T-helper 2 cell treated with Interferon-gamma antibody and Interleukin-4, amounts not matched to agents 100 ng/mL and 5 ng/mL, for 36 hours (primary cell): Measurements from ENCODE around the gene PSTPIP1. TPM values are rescaled to one million over a fixed set of nuclear protein-coding genes. Genes with fewer than 3 reads are reported as not detected.

ENCODE experiments used
- intact Hi-C: fragments of 100-400 bp; cut with micrococcal nuclease; formaldehyde crosslinking; loops from one replicate; pipeline ENCODE4 v1.15.1; 2023
- total RNA-seq: library from RNA; stranded (reverse); gene quantifications from 2 replicates; pipeline ENCODE4 v1.2.3, GENCODE V29; 2022

The PSTPIP1 gene
- total RNA-seq, 1 donor from 2014 or later = 142 TPM

DNA sequence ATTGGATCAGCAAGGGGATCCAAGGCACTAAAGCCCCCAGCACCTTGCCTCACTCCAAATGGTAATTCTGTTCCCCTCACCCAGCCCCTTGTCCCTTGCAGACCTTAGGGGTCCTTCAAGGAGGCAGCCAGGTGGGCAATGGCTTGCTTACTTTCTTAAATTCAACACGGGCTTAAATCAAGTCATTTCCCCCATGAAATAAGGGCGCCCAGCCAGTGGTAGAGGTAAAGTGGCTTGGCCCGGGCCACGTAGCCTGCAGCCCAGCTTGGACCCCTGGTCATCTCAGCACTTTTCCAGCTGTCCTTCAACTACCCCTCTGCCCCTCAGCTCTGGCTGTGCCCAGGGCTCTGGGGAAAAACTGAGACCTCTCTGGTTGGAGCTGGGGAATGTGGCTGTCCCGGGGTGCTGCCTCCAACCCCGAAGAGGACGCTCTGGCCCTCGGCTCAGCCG, 1.2 kb downstream of the PSTPIP1 start:
- intact Hi-C loops = no loop called here

- intact Hi-C loops = loop anchor here (1.0 kb wide), 1 partner anchor 8 kb away; no protein-coding TSS in a partner anchor
These were observed 1.8 kb downstream of the PSTPIP1 start for GRCh38 chr15:76996526-76997401.

DNA sequence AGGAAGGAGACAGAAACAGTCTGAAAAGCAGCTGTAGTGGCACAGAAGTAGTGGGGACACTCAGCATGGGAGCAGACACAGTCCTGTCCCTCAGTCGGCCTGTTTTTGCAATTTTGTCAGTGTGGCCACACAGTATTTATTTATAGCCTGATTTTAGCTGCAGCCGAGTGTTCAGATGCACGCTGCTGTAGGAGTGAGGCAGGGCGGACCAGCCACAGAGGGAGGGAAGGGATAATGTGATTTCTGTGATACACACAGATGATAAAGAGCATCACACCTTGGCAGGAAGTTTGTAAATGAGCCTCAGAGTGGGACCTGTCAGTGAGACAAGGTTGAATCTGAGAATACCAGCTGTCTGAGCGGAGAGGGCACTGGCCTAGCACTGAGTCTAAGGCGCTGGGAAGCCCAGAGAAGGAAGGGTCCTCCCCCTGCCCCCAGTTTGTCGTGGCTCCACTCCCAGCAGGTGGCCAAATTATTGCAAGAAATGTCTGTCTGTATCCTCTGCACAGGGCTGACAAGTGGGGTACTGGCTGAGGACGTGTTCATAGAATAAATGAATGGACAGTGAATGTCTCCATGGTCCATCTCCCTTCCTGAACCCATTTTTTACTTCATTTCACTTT, 3.8 kb downstream of the PSTPIP1 start:
- intact Hi-C loops = no loop called here

DNA sequence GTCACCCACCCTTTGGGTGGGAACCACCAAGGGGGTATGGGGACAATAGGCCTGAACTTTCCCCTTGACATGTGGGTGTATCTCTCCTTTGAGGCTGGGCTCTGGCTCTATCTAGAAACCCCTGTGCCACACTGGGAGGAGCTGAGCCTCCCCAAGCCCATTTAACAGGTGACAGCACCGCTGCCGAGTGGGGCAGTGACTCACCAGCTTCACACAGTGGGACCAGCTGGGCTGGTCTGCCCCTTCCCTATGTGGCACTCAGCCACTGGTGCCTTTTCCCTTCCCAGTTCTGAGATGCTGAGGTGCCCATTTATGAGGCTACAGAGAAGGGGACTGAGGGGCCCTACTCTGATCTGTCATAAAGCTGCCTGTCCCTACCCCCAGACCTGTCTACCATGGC, 5.1 kb downstream of the PSTPIP1 start:
- intact Hi-C loops = no loop called here

DNA sequence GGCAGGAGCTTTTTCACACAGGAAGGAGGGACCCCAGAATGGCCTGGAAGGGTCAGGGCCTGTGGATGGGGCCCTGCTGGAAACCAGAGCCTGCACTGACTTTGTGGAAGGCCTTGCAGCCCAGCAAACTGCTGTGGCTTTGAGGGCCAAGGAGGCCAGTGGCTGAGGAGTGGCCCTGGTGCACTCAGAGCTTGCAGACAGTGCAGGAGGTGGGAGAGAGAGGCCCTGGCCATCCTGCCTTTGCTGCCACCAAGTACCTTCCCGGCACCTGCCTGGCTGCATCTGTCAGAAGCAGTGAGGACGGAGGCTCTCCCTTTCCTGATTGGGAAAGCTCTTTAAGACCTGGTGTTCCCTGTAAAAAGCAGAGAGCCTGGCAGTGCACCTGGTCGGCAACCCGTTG, 6.4 kb downstream of the PSTPIP1 start:
- intact Hi-C loops = no loop called here

GRCh38 chr15:77001966-77002365, 7.0 kb downstream of the PSTPIP1 start:
- intact Hi-C loops = loop anchor here (2.0 kb wide), 1 partner anchor 13 kb away; no protein-coding TSS in a partner anchor

DNA sequence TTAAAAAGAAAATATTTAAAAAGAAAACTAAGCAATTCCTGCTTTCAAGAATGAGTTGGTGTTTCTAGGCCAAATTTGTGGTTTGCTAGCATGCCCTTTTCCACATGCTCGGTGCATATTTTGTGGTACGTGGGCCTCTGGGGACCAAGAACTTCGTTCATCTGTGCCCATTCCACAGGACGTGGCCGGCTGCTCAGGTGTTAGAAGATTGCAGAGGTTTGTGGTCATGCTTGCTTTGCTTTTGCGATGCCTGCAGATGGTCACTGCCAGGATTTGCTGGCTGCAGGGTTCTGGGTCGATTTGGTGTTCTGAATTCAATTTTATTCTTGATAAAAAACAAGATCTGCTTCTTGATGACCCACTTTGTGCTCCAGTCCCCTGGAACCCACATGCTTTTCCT, 7.5 kb downstream of the PSTPIP1 start:
- intact Hi-C loops = loop anchor here (2.0 kb wide), 1 partner anchor 14 kb away; no protein-coding TSS in a partner anchor

- intact Hi-C loops = loop anchor here (1.0 to 2.0 kb wide), 3 partner anchors 8 to 14 kb away; partner anchors contain the start of gene PSTPIP1
These were observed 8.3 kb downstream of the PSTPIP1 start for GRCh38 chr15:77002954-77003912.

DNA sequence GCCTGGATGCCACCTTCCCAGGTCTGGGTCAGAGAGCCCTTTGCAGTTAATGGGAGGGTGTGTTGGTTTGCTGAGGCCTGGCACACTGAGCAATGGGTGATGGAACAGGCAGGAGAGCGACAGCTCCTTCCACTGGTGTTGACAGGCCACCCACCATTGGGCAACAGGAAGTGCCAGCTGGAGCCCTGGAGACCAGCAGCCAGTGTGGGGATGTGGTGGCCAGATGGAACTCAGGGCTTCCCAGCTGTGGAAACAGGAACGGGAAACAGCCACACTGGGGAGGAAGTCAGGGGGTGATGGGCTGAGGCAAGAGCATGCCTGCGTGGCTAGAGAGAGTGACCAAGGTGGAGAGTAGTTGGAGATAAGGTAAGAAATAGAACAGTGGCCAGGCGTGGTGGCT, 9.3 kb downstream of the PSTPIP1 start:
- intact Hi-C loops = no loop called here

DNA sequence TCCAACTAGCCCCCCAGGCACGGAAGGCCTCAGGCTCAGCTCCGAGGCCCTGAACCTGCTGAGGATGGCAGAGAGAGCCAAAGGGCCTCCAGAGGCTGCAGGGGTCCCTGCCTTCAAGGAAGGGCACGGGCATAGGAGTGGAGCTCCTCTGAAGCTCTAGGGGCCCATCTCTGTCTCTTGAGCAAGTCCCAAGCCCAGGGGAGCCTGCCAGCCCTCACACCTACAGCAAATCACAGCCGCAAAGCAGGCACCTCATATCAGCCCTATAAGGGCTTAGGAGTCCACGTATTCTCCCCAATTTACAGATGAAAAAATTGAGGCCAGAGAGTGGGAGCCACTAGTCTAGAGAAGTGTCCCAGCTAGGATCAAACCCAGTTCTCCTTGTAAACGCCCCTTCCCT, 14.2 kb downstream of the PSTPIP1 start:
- intact Hi-C loops = no loop called here

DNA sequence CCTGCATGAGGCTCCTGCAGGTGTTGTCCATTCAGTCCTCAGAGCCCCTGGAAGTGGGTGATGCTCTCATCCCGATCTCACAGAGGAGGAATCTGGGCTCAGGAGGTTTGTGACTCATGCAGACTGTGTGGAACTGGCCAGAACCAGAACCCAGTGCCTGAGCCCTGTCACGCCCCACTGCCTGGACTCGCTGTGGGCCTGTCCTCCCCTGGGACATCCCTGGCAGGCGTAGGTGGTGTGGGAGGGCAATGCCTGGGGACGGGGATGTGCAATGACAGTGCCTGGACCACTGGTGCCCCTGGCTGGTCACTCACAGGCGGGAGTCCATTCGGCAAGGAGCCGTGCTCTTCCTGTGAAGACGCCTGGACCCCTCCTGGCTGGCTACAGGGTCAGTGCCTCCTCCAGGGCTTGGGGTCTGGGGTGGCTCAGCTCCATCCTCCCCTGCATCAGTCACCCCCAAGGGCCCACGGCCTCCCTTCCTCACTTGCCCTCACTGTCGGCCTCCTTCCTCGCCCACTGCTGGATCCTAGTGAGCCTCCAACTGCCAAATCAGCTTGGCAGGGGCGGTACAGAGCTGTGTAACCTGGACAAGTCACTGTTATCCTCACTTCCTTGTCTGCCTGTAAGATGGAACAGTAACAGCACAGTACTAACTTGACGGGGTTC, 14.9 kb downstream of the PSTPIP1 start:
- intact Hi-C loops = no loop called here

GRCh38 chr15:77010312-77010686, 15.4 kb downstream of the PSTPIP1 start:
- intact Hi-C loops = no loop called here

DNA sequence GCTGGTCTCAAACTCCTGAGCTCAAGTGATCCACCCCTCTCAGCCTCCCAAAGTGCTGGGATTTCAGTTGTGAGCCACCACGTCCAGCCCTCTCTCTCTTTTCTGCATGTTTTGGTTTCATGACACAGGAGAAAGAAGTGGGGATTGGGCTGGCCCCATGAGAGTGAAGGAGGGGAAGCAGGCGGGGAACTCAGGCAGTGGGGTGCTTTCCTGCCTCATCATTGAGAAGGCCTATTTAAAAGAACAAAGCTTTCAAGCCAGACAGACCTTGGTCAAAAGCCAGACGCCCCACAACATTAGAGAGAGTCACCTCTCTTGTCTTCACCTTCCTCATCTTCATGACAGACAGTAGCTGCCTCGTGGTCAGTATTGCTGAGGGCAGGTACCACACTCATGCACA, 15.9 kb downstream of the PSTPIP1 start:
- intact Hi-C loops = no loop called here

GRCh38 chr15:77012117-77012712, 17.3 kb downstream of the PSTPIP1 start:
- intact Hi-C loops = loop anchor here (2.0 kb wide), 1 partner anchor 17 kb away; the partner anchor contains the start of gene PSTPIP1

DNA sequence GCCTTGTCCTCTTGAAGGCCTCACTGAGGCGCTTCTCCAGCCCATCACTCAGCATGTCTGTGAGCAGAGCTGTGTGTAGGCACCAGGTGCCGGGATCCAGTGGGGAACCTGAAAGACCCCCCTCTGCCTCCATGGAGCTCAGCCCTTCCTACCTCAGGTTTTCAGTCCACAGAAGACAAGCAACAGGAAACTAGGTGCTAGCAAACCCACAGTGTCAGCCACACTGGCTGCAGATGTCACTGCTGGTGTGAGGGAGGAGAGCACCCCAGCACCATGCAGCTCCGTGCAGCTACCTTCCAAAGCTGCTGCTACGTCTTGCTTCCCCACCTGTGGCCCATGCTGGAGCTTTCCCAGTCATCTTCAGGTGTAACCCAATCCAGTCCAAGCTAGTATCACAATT, 17.9 kb downstream of the PSTPIP1 start:
- intact Hi-C loops = loop anchor here (1.0 to 2.0 kb wide), 3 partner anchors 9 to 18 kb away; partner anchors contain the start of gene PSTPIP1

DNA sequence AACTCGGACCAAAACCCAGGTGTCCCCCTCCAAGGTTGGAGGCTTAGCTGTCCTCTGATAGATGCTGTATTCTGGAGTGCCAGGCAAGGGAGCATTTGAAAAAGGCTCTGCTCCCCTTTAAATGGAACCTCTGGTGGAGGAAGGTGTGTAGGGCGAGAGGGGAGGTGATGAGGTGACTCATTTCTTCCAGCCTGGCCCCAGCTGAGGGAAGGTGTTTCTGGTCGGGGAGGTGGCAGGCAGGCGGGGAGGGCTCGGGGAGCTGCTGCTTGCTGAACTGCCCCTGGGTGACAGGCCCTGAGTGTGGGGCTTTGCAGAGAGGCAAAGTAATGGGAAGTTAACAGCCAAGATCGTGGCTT, 18.8 kb downstream of the PSTPIP1 start:
- intact Hi-C loops = loop anchor here (1.0 to 2.0 kb wide), 3 partner anchors 9 to 19 kb away; partner anchors contain the start of gene PSTPIP1

- intact Hi-C loops = no loop called here
These were observed 19.5 kb downstream of the PSTPIP1 start for GRCh38 chr15:77014132-77015081.

DNA sequence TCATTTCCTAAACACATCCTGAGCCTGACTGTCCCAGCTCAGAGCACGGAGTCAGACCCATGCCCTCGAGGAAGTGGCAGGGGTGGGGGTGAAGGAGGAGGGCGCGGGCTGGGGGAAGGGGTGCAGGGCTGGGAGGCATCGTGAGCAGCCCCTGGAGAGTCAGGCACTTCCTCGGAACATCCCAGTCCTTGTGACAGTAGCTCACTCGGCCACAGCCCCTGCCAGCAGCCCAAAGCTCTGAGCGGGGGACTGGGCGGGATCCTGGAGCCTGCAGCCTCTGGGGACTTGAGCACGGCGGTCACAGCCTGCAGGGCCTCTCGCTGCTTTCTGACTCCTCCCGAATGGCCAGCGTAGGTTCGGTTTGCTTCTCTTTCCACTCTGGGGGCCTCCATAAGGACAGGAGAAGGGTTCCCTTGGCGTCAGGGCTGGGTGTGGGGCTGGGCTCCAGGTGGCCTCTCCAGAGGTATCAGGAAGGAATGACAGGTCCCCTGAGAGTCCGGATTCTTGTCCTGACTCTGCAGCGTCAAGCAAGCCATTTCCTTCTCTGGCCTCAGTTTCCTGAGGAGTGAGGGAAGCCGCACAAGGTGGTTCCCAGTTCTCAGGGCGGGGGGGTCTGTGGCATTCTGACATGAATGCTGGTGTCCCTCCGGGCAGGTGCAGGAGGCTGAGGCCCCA, 20.9 kb downstream of the PSTPIP1 start:
- intact Hi-C loops = no loop called here

GRCh38 chr15:77016321-77016695, 21.4 kb downstream of the PSTPIP1 start:
- intact Hi-C loops = no loop called here
